ENCODE measurements around the gene TTLL8. TPM values are rescaled to one million over a fixed set of nuclear protein-coding genes. Genes with fewer than 3 reads are reported as not detected.

Gene TTLL8
- total RNA-seq, 1 experiment from 2014 or later, result not detected

DNA sequence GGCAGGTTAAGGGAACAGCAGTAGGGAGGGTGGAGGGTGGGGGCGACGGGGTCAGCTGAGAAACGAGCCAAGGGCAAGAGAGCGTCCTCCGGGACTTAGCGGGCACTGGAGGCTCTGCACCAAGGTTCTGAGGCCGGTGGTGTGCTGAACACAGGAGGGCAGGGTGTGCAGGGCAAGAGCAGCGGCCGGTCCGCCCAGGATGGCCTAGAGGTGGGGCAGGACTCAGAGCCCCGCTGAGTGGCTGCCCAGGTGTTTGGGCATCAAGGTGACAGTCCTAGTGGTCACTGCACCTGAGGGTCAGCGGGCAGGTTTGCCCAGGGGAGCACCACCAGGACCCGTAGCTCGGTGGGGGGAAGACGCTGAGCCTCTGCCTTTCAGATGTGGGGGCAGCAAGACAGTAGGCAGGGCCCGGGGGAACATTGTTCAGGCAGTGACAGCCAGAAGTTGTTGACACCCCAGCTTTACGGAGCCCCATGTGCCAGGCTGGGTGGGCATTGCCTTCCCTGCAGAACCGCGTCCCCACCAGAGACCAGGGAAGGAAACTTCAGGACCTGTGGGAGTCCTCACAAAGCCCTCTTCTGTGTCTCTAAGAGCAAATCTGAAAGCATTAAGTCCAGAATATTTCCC lies 4.5 kb upstream of the TTLL8 start:
- no peak overlapping the region for H3K4me3 ChIP-seq (ENCODE audit: low read length)
- DNase-seq, result no peak
- no peak overlapping the region for H3K9ac ChIP-seq (ENCODE audit: low read length)
- no peak for ATAC-seq
- no peak overlapping the region for H3K27ac ChIP-seq (ENCODE audit: low read length)
- ChIA-PET POLR2A (ENCODE audit: unreplicated experiment) (no interaction called here), CTCF (no interaction called here)
- intact Hi-C loops (cut with micrococcal nuclease), result no loop called here
- no peaks in the 10 kb centered on the region for H3K36me3 ChIP-seq (ENCODE audit: low read depth, low read length)
- no peaks in the 10 kb centered on the region for H3K9me3 ChIP-seq (ENCODE audit: low read length)
- H3K27me3 ChIP-seq (ENCODE audit: low read length), result no peaks in the 10 kb centered on the region
- no peaks in the 10 kb centered on the region for H3K4me1 ChIP-seq (ENCODE audit: insufficient read depth, low read length)
- no peaks in the 10 kb centered on the region for H3F3A ChIP-seq (ENCODE audit: low read length, unreplicated experiment)
- BruUV-seq (replicated peaks), result no TSS peak
- no peak overlapping the region for H3K4me2 ChIP-seq (ENCODE audit: low read length)
- no peaks in the 10 kb centered on the region for H4K20me1 ChIP-seq (ENCODE audit: low read length)
- H2AFZ ChIP-seq (ENCODE audit: low read length), result no peak overlapping the region
- TF ChIP-seq EZH2phosphoT487 (IDR thresholded peaks at IDR 0.05; ENCODE audit: borderline replicate concordance, low read length) (no peak), EZH2 (IDR thresholded peaks at IDR 0.05; ENCODE audit: low read length, unreplicated experiment) (no peak)
- TF ChIP-seq, protein P1, sequence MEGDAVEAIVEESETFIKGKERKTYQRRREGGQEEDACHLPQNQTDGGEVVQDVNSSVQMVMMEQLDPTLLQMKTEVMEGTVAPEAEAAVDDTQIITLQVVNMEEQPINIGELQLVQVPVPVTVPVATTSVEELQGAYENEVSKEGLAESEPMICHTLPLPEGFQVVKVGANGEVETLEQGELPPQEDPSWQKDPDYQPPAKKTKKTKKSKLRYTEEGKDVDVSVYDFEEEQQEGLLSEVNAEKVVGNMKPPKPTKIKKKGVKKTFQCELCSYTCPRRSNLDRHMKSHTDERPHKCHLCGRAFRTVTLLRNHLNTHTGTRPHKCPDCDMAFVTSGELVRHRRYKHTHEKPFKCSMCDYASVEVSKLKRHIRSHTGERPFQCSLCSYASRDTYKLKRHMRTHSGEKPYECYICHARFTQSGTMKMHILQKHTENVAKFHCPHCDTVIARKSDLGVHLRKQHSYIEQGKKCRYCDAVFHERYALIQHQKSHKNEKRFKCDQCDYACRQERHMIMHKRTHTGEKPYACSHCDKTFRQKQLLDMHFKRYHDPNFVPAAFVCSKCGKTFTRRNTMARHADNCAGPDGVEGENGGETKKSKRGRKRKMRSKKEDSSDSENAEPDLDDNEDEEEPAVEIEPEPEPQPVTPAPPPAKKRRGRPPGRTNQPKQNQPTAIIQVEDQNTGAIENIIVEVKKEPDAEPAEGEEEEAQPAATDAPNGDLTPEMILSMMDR (conservative IDR thresholded peaks at IDR 0.05; ENCODE audit: low read depth, low read length), result no peak
- no peaks in the 10 kb centered on the region for H3K9me2 ChIP-seq (replicated peaks; ENCODE audit: low read length)
- H3K79me2 ChIP-seq (ENCODE audit: low read length), result no peaks in the 10 kb centered on the region

DNA sequence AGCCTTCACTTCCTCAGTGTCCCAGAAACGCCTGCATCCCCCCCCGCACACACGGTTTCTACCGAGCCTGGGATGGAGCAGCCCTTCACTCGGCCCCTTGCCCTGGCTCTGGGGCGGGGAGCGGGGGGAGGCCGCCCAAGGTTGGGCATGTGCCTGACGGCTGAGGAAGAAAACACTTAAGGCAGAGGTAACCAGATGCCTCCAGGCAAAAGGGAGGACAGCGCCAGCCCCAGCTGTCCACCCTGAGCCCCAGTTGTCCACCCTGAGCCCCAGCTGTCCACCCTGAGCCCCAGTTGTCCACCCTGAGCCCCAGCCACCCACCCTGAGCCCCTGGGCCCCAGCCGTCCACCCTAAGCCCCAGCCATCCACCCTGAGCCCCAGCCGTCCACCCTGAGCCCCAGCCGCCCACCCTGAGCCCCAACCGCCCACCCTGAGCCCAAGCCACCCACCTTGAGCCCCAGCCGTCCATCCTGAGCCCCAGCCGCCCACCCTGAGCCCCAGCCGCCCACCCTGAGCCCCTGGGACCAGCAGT lies 3.8 kb upstream of the TTLL8 start:
- Histone ChIP-seq H3K9ac (ENCODE audit: low read length) (no peak overlapping the region), H3K36me3 (ENCODE audit: low read depth, low read length) (no peaks in the 10 kb centered on the region), H3K79me2 (ENCODE audit: low read length) (no peaks in the 10 kb centered on the region), H3K4me1 (ENCODE audit: insufficient read depth, low read length) (no peaks in the 10 kb centered on the region), H4K20me1 (ENCODE audit: low read length) (no peaks in the 10 kb centered on the region), H2AFZ (ENCODE audit: low read length) (no peak overlapping the region), H3K9me3 (ENCODE audit: low read length) (no peaks in the 10 kb centered on the region), H3K4me3 (ENCODE audit: low read length) (no peak overlapping the region), H3F3A (ENCODE audit: low read length, unreplicated experiment) (no peaks in the 10 kb centered on the region), H3K4me2 (ENCODE audit: low read length) (no peak overlapping the region), H3K9me2 (replicated peaks; ENCODE audit: low read length) (no peaks in the 10 kb centered on the region), H3K27me3 (ENCODE audit: low read length) (no peaks in the 10 kb centered on the region), H3K27ac (ENCODE audit: low read length) (no peak overlapping the region)
- TF ChIP-seq, protein P1 (conservative IDR thresholded peaks at IDR 0.05; ENCODE audit: low read depth, low read length), result no peak
- TF ChIP-seq EZH2 (IDR thresholded peaks at IDR 0.05; ENCODE audit: low read length, unreplicated experiment) (no peak), EZH2phosphoT487 (IDR thresholded peaks at IDR 0.05; ENCODE audit: borderline replicate concordance, low read length) (no peak)
- intact Hi-C loops (cut with micrococcal nuclease), result no loop called here
- ATAC-seq (no peak), DNase-seq (no peak)
- CTCF ChIA-PET, result no interaction called here
- BruUV-seq (replicated peaks), result no TSS peak
- POLR2A ChIA-PET (ENCODE audit: unreplicated experiment), result no interaction called here

- intact Hi-C loops (cut with micrococcal nuclease), result no loop called here
- no peak for ATAC-seq
- no peaks in the 10 kb centered on the region for H3K4me1 ChIP-seq (ENCODE audit: insufficient read depth, low read length)
- H3K4me3 ChIP-seq (ENCODE audit: low read length), result no peak overlapping the region
- no peak overlapping the region for H2AFZ ChIP-seq (ENCODE audit: low read length)
- TF ChIP-seq EZH2 (IDR thresholded peaks at IDR 0.05; ENCODE audit: low read length, unreplicated experiment) (no peak), EZH2phosphoT487 (IDR thresholded peaks at IDR 0.05; ENCODE audit: borderline replicate concordance, low read length) (no peak)
- TF ChIP-seq, protein P1 (conservative IDR thresholded peaks at IDR 0.05; ENCODE audit: low read depth, low read length), result no peak
- no peaks in the 10 kb centered on the region for H3K36me3 ChIP-seq (ENCODE audit: low read depth, low read length)
- no peaks in the 10 kb centered on the region for H4K20me1 ChIP-seq (ENCODE audit: low read length)
- no peaks in the 10 kb centered on the region for H3K9me3 ChIP-seq (ENCODE audit: low read length)
- ChIA-PET POLR2A (ENCODE audit: unreplicated experiment) (no interaction called here), CTCF (no interaction called here)
- no peaks in the 10 kb centered on the region for H3F3A ChIP-seq (ENCODE audit: low read length, unreplicated experiment)
- no peak for DNase-seq
- no TSS peak for BruUV-seq (replicated peaks)
- no peaks in the 10 kb centered on the region for H3K9me2 ChIP-seq (replicated peaks; ENCODE audit: low read length)
- H3K27me3 ChIP-seq (ENCODE audit: low read length), result no peaks in the 10 kb centered on the region
- no peak overlapping the region for H3K9ac ChIP-seq (ENCODE audit: low read length)
- no peaks in the 10 kb centered on the region for H3K79me2 ChIP-seq (ENCODE audit: low read length)
- no peak overlapping the region for H3K27ac ChIP-seq (ENCODE audit: low read length)
- H3K4me2 ChIP-seq (ENCODE audit: low read length), result no peak overlapping the region
These were observed 3.2 kb upstream of the TTLL8 start for GRCh38 chr22:50061141-50061823.

Measured in PC-3 (cell line).